Thyroid gland (tissue), 4 donors: ENCODE measurements around the gene ELAVL1. TPM values are rescaled to one million over a fixed set of nuclear protein-coding genes. Genes with fewer than 3 reads are reported as not detected.

ENCODE experiments used
- DNase-seq, 2 donors: peaks; one replicate each; pipeline ENCODE4 v3.0.0-alpha.2; 2019
- H3K27ac ChIP-seq, 3 donors: fragments of 200-600 bp; sonication (generic); 1 replicate in 2 of 3; 2 replicates in 1 of 3; pipeline ENCODE4 v1.5.1; 2016 to 2019; ENCODE audit warnings: mild to moderate bottlenecking in 1 of 3, moderate library complexity in 1 of 3
- H3K27me3 ChIP-seq: fragments of 200-600 bp; sonication (generic); one replicate; pipeline ENCODE4 v1.5.1; 2019
- H3K36me3 ChIP-seq, 2 donors: fragments of 200-600 bp; sonication (generic); one replicate each; pipeline ENCODE4 v1.5.1; 2016 to 2019
- H3K4me1 ChIP-seq, 2 donors: fragments of 200-600 bp; sonication (generic); one replicate each; pipeline ENCODE4 v1.5.1; 2017 to 2019
- H3K4me3 ChIP-seq, 3 donors: fragments of 200-600 bp; sonication (generic); replicated peaks in 1 of 3; 1 replicate in 2 of 3; 2 replicates in 1 of 3; pipeline ENCODE4 v1.5.1; 2016; ENCODE audit warnings: mild to moderate bottlenecking in 1 of 3
- H3K9me3 ChIP-seq: fragments of 200-600 bp; sonication (generic); one replicate; pipeline ENCODE4 v1.5.1; 2017
- CTCF ChIP-seq, 6 experiments: fragments of 200-600 bp in 3 of 6; fragments of 450-650 bp in 3 of 6; sonication (generic) in 3 of 6; IDR thresholded peaks; one replicate each; pipeline ENCODE4 v1.5.1; 2016 to 2019; ENCODE audit warnings: antibody characterized with exemption in 6 of 6, mild to moderate bottlenecking in 2 of 6, inconsistent platforms in 1 of 6, moderate library complexity in 1 of 6
- POLR2A ChIP-seq, 2 donors: fragments of 450-650 bp; IDR thresholded peaks; one replicate each; pipeline ENCODE4 v1.6.1; 2017; ENCODE audit warnings: antibody characterized with exemption in 2 of 2, mild to moderate bottlenecking in 2 of 2, moderate library complexity in 1 of 2
- WGBS, 2 donors: methylation state at CpG; one replicate each; pipeline ENCODE4 v1.1.5; 2017; 5-methylcytosine and 5-hydroxymethylcytosine counted together
- intact Hi-C: fragments of 100-400 bp; cut with DNase I; formaldehyde crosslinking; loops from one replicate; pipeline ENCODE4 v1.15.1; 2023
- total RNA-seq, 4 donors: library from RNA; depleted of rRNA; stranded (reverse); fragments of >200 nt; gene quantifications; one replicate each; pipeline ENCODE4 v1.2.3, GENCODE V29; 2016

ELAVL1 gene
- 10 to 100 TPM; 24.2 to 46.7 (median 42.4) TPM for total RNA-seq

GRCh38 chr19:8005534-8006256 lies at the start of gene ELAVL1:
ELAVL1 (minus strand) TSS chr19:8005641; CDS start chr19:7991815, 13,826 bp downstream.
- peak; percentile 89 for DNase-seq
- intact Hi-C loops: loop anchor here (10.0 kb wide), 1 partner anchor 249 kb away; no protein-coding TSS in a partner anchor
- Histone ChIP-seq H3K36me3 (no peaks in the 10 kb centered on the region), H3K4me1 (peaks cover 31 to 32% of the 10 kb centered on the region in 2 donors), H3K27me3 (no peaks in the 10 kb centered on the region), H3K27ac (peak within 1 kb of the TSS; percentile 9 to 81 (median 68)), H3K9me3 (no peaks in the 10 kb centered on the region), H3K4me3 (peak within 1 kb of the TSS; percentile 58 to 93 (median 70))
- 2 to 6% methylated on average over 5 of the region's 98 CpGs for WGBS, 2 donors
- no peak for TF ChIP-seq CTCF (IDR thresholded peaks at IDR 0.05)
- TF ChIP-seq POLR2A (IDR thresholded peaks at IDR 0.05): peak in 1 of 2 donors; percentile 77

GRCh38 chr19:8054169-8054568 lies 48.7 kb upstream of the ELAVL1 start:
- DNase-seq: no peak
- intact Hi-C loops: no loop called here
- H3K27me3 ChIP-seq: no peaks in the 10 kb centered on the region
- no peaks in the 10 kb centered on the region for H3K9me3 ChIP-seq
- H3K4me1 ChIP-seq: peaks cover 0 to 9% of the 10 kb centered on the region in 2 donors
- 42 to 70% methylated on average over 3 to 4 of the region's 9 CpGs for WGBS, 2 donors
- H3K4me3 ChIP-seq: no peak overlapping the region
- TF ChIP-seq POLR2A (IDR thresholded peaks at IDR 0.05) (no peak), CTCF (IDR thresholded peaks at IDR 0.05) (no peak)
- no peak overlapping the region for H3K27ac ChIP-seq
- H3K36me3 ChIP-seq: no peaks in the 10 kb centered on the region

- intact Hi-C loops: no loop called here
- WGBS, 2 donors: 66 to 74% methylated on average over 7 of the region's 7 CpGs
- TF ChIP-seq CTCF (IDR thresholded peaks at IDR 0.05): no peak
- no peak for TF ChIP-seq POLR2A (IDR thresholded peaks at IDR 0.05)
Observed at GRCh38 chr19:8052464-8052859, 47.0 kb upstream of the ELAVL1 start, which contains the start of gene CCL25. CCL25 (plus strand) TSS chr19:8052760; CDS start chr19:8053050, 290 bp downstream.

GRCh38 chr19:8050274-8051096 lies 45.0 kb upstream of the ELAVL1 start:
- H3K4me3 ChIP-seq: no peak overlapping the region
- peak; percentile 52 to 73 for DNase-seq
- TF ChIP-seq POLR2A (IDR thresholded peaks at IDR 0.05): no peak
- no peak for TF ChIP-seq CTCF (IDR thresholded peaks at IDR 0.05)
- H3K9me3 ChIP-seq: no peaks in the 10 kb centered on the region
- H3K27ac ChIP-seq: no peak overlapping the region
- no peaks in the 10 kb centered on the region for H3K27me3 ChIP-seq
- 9 to 11% methylated on average over 33 to 48 of the region's 49 CpGs for WGBS, 2 donors
- intact Hi-C loops: no loop called here
- H3K4me1 ChIP-seq: peaks cover 0 to 9% of the 10 kb centered on the region in 2 donors
- no peaks in the 10 kb centered on the region for H3K36me3 ChIP-seq

More at GRCh38 chr19:8052464-8052859, 47.0 kb upstream of the ELAVL1 start, which contains the start of gene CCL25:
- no peak within 1 kb of the TSS for H3K27ac ChIP-seq
- no peaks in the 10 kb centered on the region for H3K9me3 ChIP-seq
- DNase-seq: no peak
- H3K36me3 ChIP-seq: no peaks in the 10 kb centered on the region
- no peak within 1 kb of the TSS for H3K4me3 ChIP-seq
- peaks cover 0 to 9% of the 10 kb centered on the region in 2 donors for H3K4me1 ChIP-seq
- no peaks in the 10 kb centered on the region for H3K27me3 ChIP-seq
